Naive thymus-derived CD4-positive, alpha-beta T cell (primary cell): Measurements from ENCODE around the gene TRIM31. TPM values are rescaled to one million over a fixed set of nuclear protein-coding genes. Genes with fewer than 3 reads are reported as not detected.

ENCODE experiments used
- ATAC-seq: fragments of 150-1000 bp; cut with Tn5 transposase; 2 replicates; pipeline ENCODE4 v1.10.0; 2021; ENCODE audit warnings: mild to moderate bottlenecking, moderate library complexity
- CTCF ChIA-PET: fragments of 350-600 bp; sonication (Branson Sonifier 250); formaldehyde crosslinking; loops from one replicate; lab custom pipeline; 2021; ENCODE audit warnings: antibody characterized with exemption; lab: Charles Lee
- POLR2A ChIA-PET: fragments of 350-600 bp; sonication (Branson Sonifier 250); formaldehyde crosslinking; loops from one replicate; lab custom pipeline; 2021; ENCODE audit warnings: antibody characterized with exemption, inconsistent platforms; lab: Charles Lee
- DNase-seq, 9 donors: peaks; one replicate each; pipeline versions ENCODE4 v3.0.0 to v3.0.0-alpha.2; 2020 to 2022; ENCODE audit warnings: mixed read lengths in 1 of 9
- H3K27ac ChIP-seq: one replicate; pipeline ENCODE4 v1.7.0; 2013; ENCODE audit warnings: mild to moderate bottlenecking, low read depth, low read length, moderate library complexity
- H3K27me3 ChIP-seq, 2 donors: one replicate each; pipeline ENCODE4 v1.7.0; 2013; ENCODE audit warnings: low read length in 2 of 2, mild to moderate bottlenecking in 2 of 2, moderate library complexity in 2 of 2; ENCODE audit not compliant: control insufficient read depth in 2 of 2, insufficient read depth in 2 of 2
- H3K36me3 ChIP-seq, 3 experiments: 1 replicate in 2 of 3; 2 replicates in 1 of 3; pipeline ENCODE4 v1.7.0; 2013; ENCODE audit warnings: low read length in 3 of 3, mild to moderate bottlenecking in 3 of 3, moderate library complexity in 1 of 3; ENCODE audit not compliant: insufficient read depth in 3 of 3, control insufficient read depth in 2 of 3
- H3K4me1 ChIP-seq, 2 donors: one replicate each; pipeline ENCODE4 v1.7.0; 2013; ENCODE audit warnings: low read length in 2 of 2, mild to moderate bottlenecking in 2 of 2, moderate library complexity in 1 of 2; ENCODE audit not compliant: control insufficient read depth in 2 of 2, insufficient read depth in 2 of 2
- H3K4me3 ChIP-seq: 2 replicates; pipeline ENCODE4 v1.7.0; 2013; ENCODE audit warnings: mild to moderate bottlenecking, low read length
- H3K9me3 ChIP-seq, 3 experiments: 1 replicate in 2 of 3; 2 replicates in 1 of 3; pipeline ENCODE4 v1.7.0; 2013; ENCODE audit warnings: low read length in 3 of 3; ENCODE audit not compliant: control insufficient read depth in 2 of 3
- H3K27ac Mint-ChIP-seq, 9 donors: one replicate each; pipeline ENCODE4 v1.8.0; 2020 to 2022; ENCODE audit warnings: mixed read lengths in 9 of 9, mild to moderate bottlenecking in 8 of 9, moderate library complexity in 5 of 9, inconsistent platforms in 2 of 9
- H3K27me3 Mint-ChIP-seq, 5 donors: one replicate each; pipeline ENCODE4 v1.8.0; 2021 to 2022; ENCODE audit warnings: mixed read lengths in 5 of 5, mild to moderate bottlenecking in 1 of 5
- H3K36me3 Mint-ChIP-seq, 5 donors: one replicate each; pipeline ENCODE4 v1.8.0; 2020 to 2022; ENCODE audit warnings: mixed read lengths in 5 of 5, mild to moderate bottlenecking in 3 of 5, inconsistent platforms in 1 of 5
- H3K4me1 Mint-ChIP-seq, 7 donors: one replicate each; pipeline ENCODE4 v1.8.0; 2020 to 2022; ENCODE audit warnings: mixed read lengths in 7 of 7, mild to moderate bottlenecking in 3 of 7, inconsistent platforms in 1 of 7
- H3K4me3 Mint-ChIP-seq, 10 donors: one replicate each; pipeline ENCODE4 v1.8.0; 2020 to 2022; ENCODE audit warnings: mild to moderate bottlenecking in 10 of 10, mixed read lengths in 10 of 10, moderate library complexity in 6 of 10, inconsistent platforms in 2 of 10
- H3K9me3 Mint-ChIP-seq, 11 donors: one replicate each; pipeline ENCODE4 v1.8.0; 2020 to 2022; ENCODE audit warnings: mixed read lengths in 11 of 11, mild to moderate bottlenecking in 4 of 11, inconsistent platforms in 1 of 11, moderate library complexity in 1 of 11
- intact Hi-C, 2 donors: fragments of 100-400 bp; cut with micrococcal nuclease; formaldehyde crosslinking; loops; one replicate each; pipeline ENCODE4 v1.15.1; 2023
- polyA plus RNA-seq, 2 donors: library from polyadenylated mRNA; unstranded; fragments of 300-500 nt; fragmentation: Illumina TruSeq; gene quantifications; one replicate each; pipeline ENCODE4 v1.2.3, GENCODE V29; 2021
- total RNA-seq, 6 experiments: library from RNA in 5 of 6; stranded (reverse) in 5 of 6; gene quantifications; 1 replicate in 5 of 6; 2 replicates in 1 of 6; pipeline ENCODE4 v1.2.3 and lab custom pipeline; 2021 to 2026

The TRIM31 gene
- under 1 TPM in 2 of 5 experiments, not detected in 3; 0.32 TPM for total RNA-seq
- polyA plus RNA-seq = under 1 TPM in 1 of 2 donors, not detected in 1; 0.59 TPM
- total RNA-seq (lab: John Stamatoyannopoulos, UW) = not detected

GRCh38 chr6:30113003-30113759, at the start of gene TRIM31:
TRIM31 (minus strand) TSS chr6:30113090; CDS start chr6:30112805, 285 bp downstream.
- Histone ChIP-seq H3K27me3 (peaks cover 0 to 5% of the 10 kb centered on the region in 2 donors), H3K9me3 (no peaks in the 10 kb centered on the region), H3K27ac (no peak within 1 kb of the TSS), H3K4me3 (no peak within 1 kb of the TSS), H3K36me3 (no peaks in the 10 kb centered on the region), H3K4me1 (no peaks in the 10 kb centered on the region)
- DNase-seq (no peak), ATAC-seq (no peak)
- Mint-ChIP-seq H3K36me3 (no peaks in the 10 kb centered on the region), H3K9me3 (no peaks in the 10 kb centered on the region), H3K4me3 (no peak within 1 kb of the TSS), H3K27ac (no peak within 1 kb of the TSS), H3K4me1 (peaks cover 0 to 13% (median 0%) of the 10 kb centered on the region in 7 donors), H3K27me3 (peaks cover 45 to 74% (median 60%) of the 10 kb centered on the region in 5 donors)
- ChIA-PET CTCF (interaction anchor here (1.0 kb wide), 1 partner anchor 18 kb away, joined by 3 read pairs; no protein-coding TSS in a partner anchor), POLR2A (no interaction called here)
- intact Hi-C loops = no loop called here

- CTCF ChIA-PET = no interaction called here
Observed at GRCh38 chr6:30162265-30163089, 49.6 kb upstream of the TRIM31 start.

GRCh38 chr6:30160785-30161531, 48.1 kb upstream of the TRIM31 start, which contains the start of gene TRIM10:
TRIM10 (minus strand) TSS chr6:30161211; CDS start chr6:30160858, 353 bp downstream.
- no peaks in the 10 kb centered on the region for H3K27me3 ChIP-seq
- no peaks in the 10 kb centered on the region for H3K36me3 ChIP-seq
- peaks cover 0 to 11% (median 9%) of the 10 kb centered on the region in 5 donors for H3K27me3 Mint-ChIP-seq
- no peak for DNase-seq
- POLR2A ChIA-PET = no interaction called here
- H3K9me3 ChIP-seq = no peaks in the 10 kb centered on the region
- H3K4me3 Mint-ChIP-seq = no peak within 1 kb of the TSS
- intact Hi-C loops = no loop called here
- ATAC-seq = no peak
- no peaks in the 10 kb centered on the region for H3K4me1 ChIP-seq
- H3K9me3 Mint-ChIP-seq = no peaks in the 10 kb centered on the region
- H3K36me3 Mint-ChIP-seq = no peaks in the 10 kb centered on the region
- no peak within 1 kb of the TSS for H3K4me3 ChIP-seq
- H3K4me1 Mint-ChIP-seq = peaks cover 2 to 46% (median 12%) of the 10 kb centered on the region in 7 donors
- H3K27ac Mint-ChIP-seq = peak within 1 kb of the TSS in 1 of 9 donors; percentile 5
- no peak within 1 kb of the TSS for H3K27ac ChIP-seq
- CTCF ChIA-PET = no interaction called here

More at GRCh38 chr6:30162265-30163089, 49.6 kb upstream of the TRIM31 start:
- H3K4me1 Mint-ChIP-seq = peaks cover 2 to 54% (median 12%) of the 10 kb centered on the region in 7 donors
- H3K4me3 Mint-ChIP-seq = peak overlapping the region in 4 of 10 donors; percentile 2 to 53 (median 16)
- H3K27ac Mint-ChIP-seq = peak overlapping the region in 2 of 9 donors; percentile 0 to 5
- ATAC-seq = no peak
- Histone ChIP-seq H3K9me3 (no peaks in the 10 kb centered on the region), H3K27me3 (no peaks in the 10 kb centered on the region), H3K27ac (no peak overlapping the region), H3K4me3 (no peak overlapping the region), H3K4me1 (no peaks in the 10 kb centered on the region), H3K36me3 (no peaks in the 10 kb centered on the region)
- DNase-seq = no peak
- intact Hi-C loops = no loop called here
- no peaks in the 10 kb centered on the region for H3K9me3 Mint-ChIP-seq
- H3K27me3 Mint-ChIP-seq = peaks cover 0 to 12% (median 9%) of the 10 kb centered on the region in 5 donors
- POLR2A ChIA-PET = no interaction called here
- no peaks in the 10 kb centered on the region for H3K36me3 Mint-ChIP-seq

GRCh38 chr6:30160008-30160784, 47.3 kb upstream of the TRIM31 start:
- POLR2A ChIA-PET = no interaction called here
- H3K9me3 Mint-ChIP-seq = no peaks in the 10 kb centered on the region
- H3K27me3 Mint-ChIP-seq = peaks cover 1 to 18% (median 13%) of the 10 kb centered on the region in 5 donors
- ATAC-seq (no peak), DNase-seq (no peak)
- H3K4me1 Mint-ChIP-seq = peaks cover 2 to 44% (median 12%) of the 10 kb centered on the region in 7 donors
- H3K4me3 Mint-ChIP-seq = no peak overlapping the region
- no peak overlapping the region for H3K27ac ChIP-seq
- H3K36me3 Mint-ChIP-seq = no peaks in the 10 kb centered on the region
- H3K4me1 ChIP-seq = no peaks in the 10 kb centered on the region
- H3K9me3 ChIP-seq = no peaks in the 10 kb centered on the region
- intact Hi-C loops = no loop called here
- CTCF ChIA-PET = no interaction called here
- no peaks in the 10 kb centered on the region for H3K27me3 ChIP-seq
- no peak overlapping the region for H3K27ac Mint-ChIP-seq
- no peaks in the 10 kb centered on the region for H3K36me3 ChIP-seq
- no peak overlapping the region for H3K4me3 ChIP-seq

- Histone ChIP-seq H3K27ac (no peak overlapping the region), H3K36me3 (no peaks in the 10 kb centered on the region), H3K4me1 (no peaks in the 10 kb centered on the region), H3K9me3 (no peaks in the 10 kb centered on the region), H3K4me3 (no peak overlapping the region), H3K27me3 (no peaks in the 10 kb centered on the region)
- intact Hi-C loops = no loop called here
- no peak for ATAC-seq
- ChIA-PET CTCF (no interaction called here), POLR2A (no interaction called here)
- Mint-ChIP-seq H3K27ac (no peak overlapping the region), H3K36me3 (no peaks in the 10 kb centered on the region), H3K27me3 (peaks cover 3 to 29% (median 19%) of the 10 kb centered on the region in 5 donors), H3K9me3 (no peaks in the 10 kb centered on the region), H3K4me3 (no peak overlapping the region), H3K4me1 (peaks cover 2 to 33% (median 12%) of the 10 kb centered on the region in 7 donors)
- no peak for DNase-seq
Observed at GRCh38 chr6:30158475-30159040, 45.7 kb upstream of the TRIM31 start.
